GM12892 (cell line): Measurements from ENCODE around the gene MLLT1.

ENCODE experiments used
- DNase-seq: peaks from one replicate; pipeline ENCODE4 v3.0.0; 2011; ENCODE audit not compliant: insufficient read length
- FAIRE-seq: peaks from 2 replicates; lab custom pipeline; 2011; peaks lifted over from hg19 to GRCh38; lab: Jason Lieb, UNC
- POLR2A ChIP-seq: IDR thresholded peaks from 2 replicates; pipeline ENCODE4 v1.6.1; 2011; ENCODE audit warnings: low read depth, low read length, control low read depth
- POLR2AphosphoS5 ChIP-seq: IDR thresholded peaks from 2 replicates; pipeline ENCODE4 v1.6.1; 2011; ENCODE audit warnings: low read depth, low read length, control low read depth
- TAF1 ChIP-seq: IDR thresholded peaks from 2 replicates; pipeline ENCODE4 v1.6.1; 2011; ENCODE audit warnings: low read depth, mild to moderate bottlenecking, control low read depth, low read length, borderline replicate concordance

MLLT1 gene

GRCh38 chr19:6267552-6268381, 12.0 kb downstream of the MLLT1 start:
- DNase-seq (no peak), FAIRE-seq (no peak)
- TF ChIP-seq TAF1, result no peak
- TF ChIP-seq POLR2AphosphoS5, result no peak

DNA sequence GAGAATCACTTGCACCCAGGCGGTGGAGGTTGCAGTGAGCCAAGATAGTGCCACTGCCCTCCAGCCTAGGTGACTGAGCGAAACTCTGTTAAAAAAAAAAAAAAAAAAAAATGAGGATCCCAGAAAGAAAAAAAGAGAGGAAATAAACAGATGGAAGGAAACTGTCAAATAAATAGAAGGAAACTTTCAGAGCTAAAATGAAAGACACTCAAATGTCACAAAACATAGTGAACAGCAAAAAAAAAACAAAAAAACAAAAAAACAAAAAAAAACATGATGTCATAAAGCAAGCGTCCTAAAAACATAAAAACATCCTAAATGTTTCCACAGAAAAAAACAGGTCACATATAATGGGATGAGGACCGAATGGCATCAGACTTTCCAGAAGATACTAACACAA, 15.0 kb downstream of the MLLT1 start:
- DNase-seq (no peak), FAIRE-seq (no peak)
- TF ChIP-seq POLR2A (no peak), POLR2AphosphoS5 (no peak), TAF1 (no peak)

DNA sequence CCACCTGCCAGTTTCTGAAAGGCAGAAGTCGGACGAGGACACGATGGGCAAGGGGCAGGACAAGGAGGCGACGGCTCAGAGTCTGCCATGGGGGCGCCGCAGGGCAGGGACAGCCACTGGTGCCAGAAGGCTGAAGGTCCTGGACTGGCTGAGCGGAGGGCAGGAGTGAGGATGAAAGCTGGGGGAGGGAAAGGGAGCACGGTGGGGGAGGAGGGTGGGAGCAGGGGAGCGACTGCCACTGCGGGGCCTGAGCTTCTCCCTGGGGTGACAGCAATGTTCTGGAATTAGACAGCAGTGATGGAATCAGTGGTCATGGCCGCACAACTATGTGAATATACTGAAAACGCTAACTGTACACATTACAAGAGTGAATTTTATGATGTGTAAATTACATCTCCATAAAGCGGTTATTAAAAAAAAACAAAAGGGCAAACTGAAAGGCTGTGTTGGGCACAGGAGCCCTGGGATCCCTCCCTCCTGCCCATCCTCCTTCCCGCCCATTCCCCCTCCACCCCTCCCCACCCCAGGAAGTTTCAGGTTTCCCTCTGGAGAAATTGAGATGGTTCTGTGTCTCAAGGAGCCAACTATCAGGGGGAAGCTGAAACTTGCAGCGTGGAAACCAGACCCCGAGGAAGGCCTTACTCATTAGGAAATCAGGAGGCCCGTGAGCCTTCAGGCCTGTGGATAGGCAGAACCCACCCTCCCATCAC, 15.9 kb downstream of the MLLT1 start:
- DNase-seq, result no peak
- no peak for FAIRE-seq
- TF ChIP-seq POLR2A (no peak), TAF1 (no peak), POLR2AphosphoS5 (no peak)

GRCh38 chr19:6263306-6263705, 16.5 kb downstream of the MLLT1 start:
- no peak for TF ChIP-seq POLR2AphosphoS5
- TF ChIP-seq TAF1, result no peak
- TF ChIP-seq POLR2A, result no peak
- no peak for DNase-seq
- no peak for FAIRE-seq

DNA sequence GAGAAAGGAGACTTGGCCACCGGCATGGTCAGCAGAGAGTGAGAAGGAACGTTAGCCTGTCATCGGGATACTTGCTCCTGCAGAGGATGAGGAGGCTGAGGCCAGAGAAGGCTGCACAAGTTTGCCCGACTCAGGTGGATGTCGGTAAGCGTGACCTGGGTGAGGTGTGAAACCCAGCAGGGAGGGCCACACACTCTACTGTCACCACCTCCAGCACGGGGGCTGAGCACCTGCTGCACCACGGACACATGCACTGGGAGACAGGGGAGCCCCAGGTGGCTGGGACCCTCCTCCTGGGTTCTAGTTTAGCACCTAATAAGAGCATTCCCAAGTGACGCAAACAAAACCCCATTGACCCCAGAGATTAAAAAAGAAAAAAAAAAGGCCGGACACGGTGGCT, 17.3 kb downstream of the MLLT1 start:
- TF ChIP-seq POLR2AphosphoS5 (no peak), POLR2A (no peak), TAF1 (no peak)
- DNase-seq, result no peak
- FAIRE-seq, result no peak

DNA sequence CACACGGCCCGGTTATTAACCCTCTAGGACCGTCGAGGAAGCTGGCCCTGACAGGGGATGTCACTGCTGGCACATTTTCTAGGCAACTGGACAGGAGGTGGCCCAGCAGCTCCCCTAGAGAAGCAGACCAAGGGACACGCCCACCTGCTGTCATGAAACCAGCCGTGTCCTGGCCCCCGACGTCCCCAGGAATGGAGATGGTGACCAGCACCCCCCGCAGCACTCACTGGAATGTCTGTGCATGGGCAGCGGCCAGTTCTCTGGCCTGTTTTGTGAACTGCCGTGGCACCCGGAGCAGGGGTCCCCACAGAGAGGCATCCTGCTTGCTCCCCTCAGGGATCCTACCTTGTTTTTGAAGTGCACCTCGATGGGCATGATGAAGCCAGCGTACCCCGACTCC, 17.9 kb downstream of the MLLT1 start:
- no peak for DNase-seq
- FAIRE-seq, result no peak
- TF ChIP-seq TAF1 (no peak), POLR2AphosphoS5 (no peak), POLR2A (no peak)

GRCh38 chr19:6260912-6261650, 18.7 kb downstream of the MLLT1 start:
- no peak for FAIRE-seq

GRCh38 chr19:6260376-6260775, 19.4 kb downstream of the MLLT1 start:
- TF ChIP-seq TAF1, result no peak
- no peak for TF ChIP-seq POLR2A
- TF ChIP-seq POLR2AphosphoS5, result no peak
- FAIRE-seq (no peak), DNase-seq (no peak)

More at GRCh38 chr19:6260912-6261650, 18.7 kb downstream of the MLLT1 start:
- no peak for TF ChIP-seq TAF1
- no peak for TF ChIP-seq POLR2AphosphoS5
- TF ChIP-seq POLR2A, result no peak
- DNase-seq, result no peak

DNA sequence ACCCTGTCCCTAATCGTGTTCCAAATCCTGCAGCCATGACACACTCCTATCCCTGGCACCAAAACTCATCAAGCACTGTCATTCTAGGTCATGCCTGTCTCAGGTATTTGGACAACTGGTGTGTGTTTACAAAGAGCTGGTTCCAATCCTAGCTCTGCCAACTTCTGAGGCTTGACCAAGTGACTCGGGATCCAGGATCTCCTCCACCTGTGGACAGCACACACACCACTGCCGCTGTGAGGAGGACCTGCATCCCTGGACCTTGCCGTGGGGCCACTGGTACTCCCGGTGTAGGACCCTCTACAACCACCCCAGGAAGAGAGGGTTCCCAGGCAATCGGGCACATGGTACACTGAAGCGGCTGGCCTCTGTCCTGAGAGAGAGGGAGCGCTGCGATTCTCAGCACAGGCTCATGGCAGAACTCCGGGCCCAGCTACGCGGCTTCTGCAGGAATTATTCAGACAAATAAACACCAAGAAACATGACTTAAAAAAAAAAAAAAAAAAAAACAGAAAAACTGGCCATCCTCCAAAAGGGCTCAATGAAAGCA, 20.4 kb downstream of the MLLT1 start:
- FAIRE-seq (no peak), DNase-seq (no peak)
- TF ChIP-seq TAF1, result no peak

- DNase-seq, result no peak
- FAIRE-seq, result no peak
Observed at GRCh38 chr19:6258812-6259311, 20.9 kb downstream of the MLLT1 start.

More at GRCh38 chr19:6258812-6259311, 20.9 kb downstream of the MLLT1 start:
- TF ChIP-seq POLR2A, result no peak
- TF ChIP-seq TAF1, result no peak
- no peak for TF ChIP-seq POLR2AphosphoS5
